Measurements from ENCODE around the gene CHDH. TPM values are rescaled to one million over a fixed set of nuclear protein-coding genes. Genes with fewer than 3 reads are reported as not detected.
A peak's percentile ranks its signal among the peaks of the same experiment; 100 is the strongest.

The CHDH gene
- total and polyA plus RNA-seq, 2 experiments from 2014 or later = 31.1 to 62.6 TPM

GRCh38 chr3:53890726-53891475, 44.7 kb upstream of the CHDH start:
- Histone ChIP-seq H3K4me1 (ENCODE audit: insufficient read depth) (peaks cover 12% of the 10 kb centered on the region), H3K9me3 (ENCODE audit: low read depth) (no peaks in the 10 kb centered on the region), H3K27me3 (no peaks in the 10 kb centered on the region), H3K27ac (peak overlapping the region; percentile 97), H3K4me3 (peak overlapping the region; percentile 47), H4K20me1 (ENCODE audit: insufficient read depth, poor library complexity, severe bottlenecking) (peaks cover 27% of the 10 kb centered on the region), H3K9me2 (replicated peaks; ENCODE audit: insufficient read depth) (no peaks in the 10 kb centered on the region), H3K36me3 (replicated peaks; ENCODE audit: insufficient read depth, low read depth) (no peaks in the 10 kb centered on the region), H3K4me2 (peak overlapping the region; percentile 78), H3K79me2 (peaks cover 44% of the 10 kb centered on the region), H2AFZ (peak overlapping the region; percentile 21)
- DNase-seq (ENCODE audit: low spot score) = peak; percentile 82
- 4% methylated on average over 21 of the region's 21 CpGs for WGBS (ENCODE audit: low lambda C conversion rate, missing lambda C conversion rate)
- no peak for TF ChIP-seq EZH2 (IDR thresholded peaks at IDR 0.05; ENCODE audit: borderline replicate concordance)
- no peak for TF ChIP-seq EZH2phosphoT487 (IDR thresholded peaks at IDR 0.05; ENCODE audit: low read depth, severe bottlenecking, unreplicated experiment)

GRCh38 chr3:53888232-53888631, 42.0 kb upstream of the CHDH start:
- no peak for TF ChIP-seq EZH2phosphoT487 (IDR thresholded peaks at IDR 0.05; ENCODE audit: low read depth, severe bottlenecking, unreplicated experiment)
- TF ChIP-seq CTCF (IDR thresholded peaks at IDR 0.05; ENCODE audit: poor library complexity) = no peak
- TF ChIP-seq EZH2 (IDR thresholded peaks at IDR 0.05; ENCODE audit: borderline replicate concordance) = no peak
- Histone ChIP-seq H3K4me2 (no peak overlapping the region), H3K79me2 (peaks cover 44% of the 10 kb centered on the region), H3K9me2 (replicated peaks; ENCODE audit: insufficient read depth) (no peaks in the 10 kb centered on the region), H3K36me3 (replicated peaks; ENCODE audit: insufficient read depth, low read depth) (no peaks in the 10 kb centered on the region), H2AFZ (no peak overlapping the region), H4K20me1 (ENCODE audit: insufficient read depth, poor library complexity, severe bottlenecking) (peaks cover 27% of the 10 kb centered on the region), H3K27me3 (no peaks in the 10 kb centered on the region), H3K4me1 (ENCODE audit: insufficient read depth) (peaks cover 12% of the 10 kb centered on the region), H3K27ac (no peak overlapping the region), H3K9me3 (ENCODE audit: low read depth) (no peaks in the 10 kb centered on the region), H3K4me3 (no peak overlapping the region)
- no peak for DNase-seq (ENCODE audit: low spot score)
- 69% methylated on average over 1 of the region's 1 CpG for WGBS (ENCODE audit: low lambda C conversion rate, missing lambda C conversion rate)

GRCh38 chr3:53887446-53887845, 41.2 kb upstream of the CHDH start:
- TF ChIP-seq EZH2phosphoT487 (IDR thresholded peaks at IDR 0.05; ENCODE audit: low read depth, severe bottlenecking, unreplicated experiment) (no peak), CTCF (IDR thresholded peaks at IDR 0.05; ENCODE audit: poor library complexity) (no peak), EZH2 (IDR thresholded peaks at IDR 0.05; ENCODE audit: borderline replicate concordance) (no peak)
- no peaks in the 10 kb centered on the region for H3K9me3 ChIP-seq (ENCODE audit: low read depth)
- H3K27me3 ChIP-seq = no peaks in the 10 kb centered on the region
- H3K4me2 ChIP-seq = no peak overlapping the region
- DNase-seq (ENCODE audit: low spot score) = no peak
- H4K20me1 ChIP-seq (ENCODE audit: insufficient read depth, poor library complexity, severe bottlenecking) = peaks cover 27% of the 10 kb centered on the region
- H3K36me3 ChIP-seq (replicated peaks; ENCODE audit: insufficient read depth, low read depth) = no peaks in the 10 kb centered on the region
- no peak overlapping the region for H2AFZ ChIP-seq
- no peak overlapping the region for H3K27ac ChIP-seq
- H3K4me1 ChIP-seq (ENCODE audit: insufficient read depth) = peaks cover 14% of the 10 kb centered on the region
- H3K79me2 ChIP-seq = peaks cover 44% of the 10 kb centered on the region
- H3K9me2 ChIP-seq (replicated peaks; ENCODE audit: insufficient read depth) = no peaks in the 10 kb centered on the region
- no peak overlapping the region for H3K4me3 ChIP-seq

- Histone ChIP-seq H3K4me1 (ENCODE audit: insufficient read depth) (peaks cover 21% of the 10 kb centered on the region), H3K9me2 (replicated peaks; ENCODE audit: insufficient read depth) (no peaks in the 10 kb centered on the region), H4K20me1 (ENCODE audit: insufficient read depth, poor library complexity, severe bottlenecking) (peaks cover 24% of the 10 kb centered on the region), H3K4me2 (no peak overlapping the region), H3K27ac (no peak overlapping the region), H3K4me3 (no peak overlapping the region), H2AFZ (no peak overlapping the region), H3K36me3 (replicated peaks; ENCODE audit: insufficient read depth, low read depth) (no peaks in the 10 kb centered on the region), H3K9me3 (ENCODE audit: low read depth) (no peaks in the 10 kb centered on the region), H3K27me3 (no peaks in the 10 kb centered on the region), H3K79me2 (peaks cover 50% of the 10 kb centered on the region)
- 96% methylated on average over 3 of the region's 3 CpGs for WGBS (ENCODE audit: low lambda C conversion rate, missing lambda C conversion rate)
- TF ChIP-seq EZH2phosphoT487 (IDR thresholded peaks at IDR 0.05; ENCODE audit: low read depth, severe bottlenecking, unreplicated experiment) (no peak), EZH2 (IDR thresholded peaks at IDR 0.05; ENCODE audit: borderline replicate concordance) (no peak), CTCF (IDR thresholded peaks at IDR 0.05; ENCODE audit: poor library complexity) (no peak)
- DNase-seq (ENCODE audit: low spot score) = no peak
Measured at GRCh38 chr3:53885239-53885638, 39.0 kb upstream of the CHDH start.

All from hepatocyte (in vitro differentiated cells).